Endothelial cell of umbilical vein (primary cell): ENCODE measurements around the gene IRS4. TPM values are rescaled to one million over a fixed set of nuclear protein-coding genes. Genes with fewer than 3 reads are reported as not detected.

Experiments
- BruUV-seq: library from RNA; stranded (reverse); fragments of 400-500 nt; replicated peaks from 2 replicates; lab custom pipeline; 2021; lab: Mats Ljungman, UMichigan
- CTCF ChIA-PET: fragments of 300-600, 350-600 bp; sonication (Branson Sonifier 250); formaldehyde crosslinking; loops from one replicate; lab custom pipeline; 2021; ENCODE audit warnings: antibody characterized with exemption, inconsistent platforms; lab: Charles Lee
- POLR2A ChIA-PET: fragments of 300-600, 350-600 bp; sonication (Branson Sonifier 250); formaldehyde crosslinking; loops from one replicate; lab custom pipeline; 2021; ENCODE audit warnings: antibody characterized with exemption, inconsistent platforms; lab: Charles Lee
- DNase-seq: peaks from one replicate; pipeline ENCODE4 v3.0.0-alpha.2; 2011; ENCODE audit warnings: low read depth, low spot score
- FAIRE-seq: peaks from 2 replicates; lab custom pipeline; 2011; peaks lifted over from hg19 to GRCh38; lab: Jason Lieb, UNC
- H2AFZ ChIP-seq: 2 replicates; pipeline ENCODE4 v1.6.0; 2012; ENCODE audit warnings: low read depth, low read length, control low read depth, inconsistent platforms
- H3K27ac ChIP-seq: 2 replicates; pipeline ENCODE4 v1.5.1; 2011; ENCODE audit warnings: low read depth, mild to moderate bottlenecking, control low read depth, low read length, moderate library complexity; ENCODE audit not compliant: insufficient read depth
- H3K27me3 ChIP-seq, 2 experiments: 2 replicates each; pipeline versions ENCODE4 v1.6.0 to v1.6.1; 2011; ENCODE audit warnings: low read length in 2 of 2, mixed read lengths in 1 of 2; ENCODE audit not compliant: control insufficient read depth in 2 of 2, insufficient read depth in 2 of 2
- H3K36me3 ChIP-seq, 2 experiments: 2 replicates in 1 of 2; 3 replicates in 1 of 2; pipeline ENCODE4 v1.5.1; 2011; ENCODE audit warnings: low read length in 2 of 2, mild to moderate bottlenecking in 1 of 2, moderate library complexity in 1 of 2; ENCODE audit not compliant: control insufficient read depth in 2 of 2, insufficient read depth in 2 of 2; ENCODE audit errors: extremely low read depth in 1 of 2
- H3K4me1 ChIP-seq: 3 replicates; pipeline ENCODE4 v1.5.1; 2011; ENCODE audit warnings: mild to moderate bottlenecking, low read length; ENCODE audit not compliant: control insufficient read depth, insufficient read depth; ENCODE audit errors: extremely low read depth
- H3K4me2 ChIP-seq: 2 replicates; pipeline ENCODE4 v1.6.1; 2011; ENCODE audit warnings: low read length, control low read depth, mixed read lengths; ENCODE audit not compliant: insufficient read depth
- H3K4me3 ChIP-seq, 3 experiments: fragments of 200-600 bp in 1 of 3; sonication (generic), shearing (Covaris generic) in 1 of 3; replicated peaks in 1 of 3; 2 replicates each; pipeline ENCODE4 v1.5.1; 2011 to 2016; ENCODE audit warnings: control low read depth in 3 of 3, low read length in 3 of 3, mild to moderate bottlenecking in 2 of 3, inconsistent platforms in 1 of 3, low read depth in 1 of 3, moderate library complexity in 1 of 3; ENCODE audit not compliant: insufficient read depth in 1 of 3
- H3K79me2 ChIP-seq: 2 replicates; pipeline ENCODE4 v1.6.0; 2012; ENCODE audit warnings: low read length, inconsistent platforms; ENCODE audit not compliant: control insufficient read depth, insufficient read depth
- H3K9ac ChIP-seq: replicated peaks from 2 replicates; pipeline ENCODE3; 2011; ENCODE audit warnings: low read length, control low read depth; ENCODE audit not compliant: insufficient read depth; ENCODE audit errors: extremely low read depth
- H3K9me1 ChIP-seq: replicated peaks from 3 replicates; pipeline ENCODE4 v1.6.0; 2011; ENCODE audit warnings: mild to moderate bottlenecking, low read length; ENCODE audit not compliant: control insufficient read depth, insufficient read depth; ENCODE audit errors: extremely low read depth
- H3K9me3 ChIP-seq: replicated peaks from 2 replicates; pipeline ENCODE4 v1.5.1; 2012; ENCODE audit warnings: low read length, inconsistent platforms; ENCODE audit not compliant: control insufficient read depth, insufficient read depth
- H4K20me1 ChIP-seq: replicated peaks from 2 replicates; pipeline ENCODE3; 2011; ENCODE audit warnings: mild to moderate bottlenecking, low read length; ENCODE audit not compliant: control insufficient read depth, insufficient read depth; ENCODE audit errors: extremely low read depth
- EZH2 ChIP-seq: IDR thresholded peaks from 2 replicates; pipeline ENCODE4 v1.6.1; 2012; ENCODE audit warnings: borderline replicate concordance, low read depth, mild to moderate bottlenecking, moderate library complexity, low read length, inconsistent platforms; ENCODE audit not compliant: severe bottlenecking
- POLR2A ChIP-seq: IDR thresholded peaks from 2 replicates; pipeline ENCODE4 v1.6.1; 2012; ENCODE audit warnings: low read depth, mild to moderate bottlenecking, control low read depth, low read length
- POLR2AphosphoS5 ChIP-seq: IDR thresholded peaks from 2 replicates; pipeline ENCODE4 v1.6.1; 2012; ENCODE audit warnings: low read depth, mild to moderate bottlenecking, control low read depth, low read length, moderate library complexity; ENCODE audit not compliant: insufficient read depth
- dilution Hi-C: fragments of 300-500 bp; cut with MboI; formaldehyde crosslinking; loops from one replicate; pipeline ENCODE4 v1.15.0; 2019; ENCODE audit warnings: low sequenced_read_pairs; ENCODE audit not compliant: extremely low pct_ligation_motif_present
- intact Hi-C: fragments of 100-400 bp; cut with micrococcal nuclease; formaldehyde crosslinking; loops from one replicate; pipeline ENCODE4 v1.10.0; 2022
- polyA plus RNA-seq, 4 experiments: library from polyadenylated mRNA; depleted of rRNA in 3 of 4; stranded (reverse) in 3 of 4; unstranded in 1 of 4; fragments of >200 nt; gene quantifications; 2 replicates each; pipeline versions ENCODE4 v1.2.1 to v1.2.3, GENCODE V29; 2011 to 2012; ENCODE audit warnings: missing spikeins in 1 of 4
- total RNA-seq: library from RNA; stranded (reverse); gene quantifications from 2 replicates; pipeline ENCODE4 v1.2.3, GENCODE V29; 2021
- TF ChIP-seq, protein P1 (sequence below): IDR thresholded peaks from 2 replicates; pipeline ENCODE4 v1.6.1; 2011; ENCODE audit not compliant: insufficient read depth, insufficient read length
- TF ChIP-seq, protein P2 (sequence below), 2 donors: IDR thresholded peaks; 1 replicate in 1 of 2; 2 replicates in 1 of 2; pipeline ENCODE4 v1.5.1; 2011; ENCODE audit warnings: low read length in 2 of 2, mild to moderate bottlenecking in 2 of 2, moderate library complexity in 2 of 2, control low read depth in 1 of 2, inconsistent platforms in 1 of 2, low read depth in 1 of 2; ENCODE audit not compliant: insufficient read depth in 1 of 2; ENCODE audit errors: extremely low read depth in 1 of 2

Gene IRS4
- total and polyA plus RNA-seq, 2 donors (not counting 3 experiments of a cell fraction or from before 2014, with no cell fraction given), result 0.03 TPM; not detected in 1

DNA sequence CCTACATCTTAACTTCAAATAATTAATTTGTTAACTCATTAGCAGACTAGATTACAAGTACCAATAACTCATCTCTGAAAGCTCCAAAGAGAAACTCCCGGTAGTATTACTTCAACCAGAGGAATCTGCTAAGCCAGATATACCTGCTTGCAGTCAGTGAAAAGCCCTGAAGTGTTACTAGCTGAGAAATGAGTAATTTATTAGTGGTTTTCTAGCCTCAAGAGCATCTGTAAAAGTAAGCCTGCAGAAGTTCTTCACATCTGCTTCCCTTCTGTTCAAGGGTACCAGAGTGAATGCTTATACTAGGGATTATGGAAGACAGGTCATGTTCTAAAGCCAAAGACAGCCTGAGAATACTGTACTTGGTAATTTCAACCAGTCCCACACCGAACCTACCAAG is 34.7 kb downstream of the IRS4 start:
- POLR2A ChIA-PET, result no interaction called here
- Histone ChIP-seq H3K4me2 (no peak overlapping the region), H4K20me1 (no peaks in the 10 kb centered on the region), H3K36me3 (no peaks in the 10 kb centered on the region), H3K27me3 (no peaks in the 10 kb centered on the region), H2AFZ (no peak overlapping the region), H3K4me1 (no peaks in the 10 kb centered on the region), H3K9me1 (no peaks in the 10 kb centered on the region), H3K27ac (no peak overlapping the region), H3K9ac (no peak overlapping the region), H3K9me3 (no peaks in the 10 kb centered on the region), H3K4me3 (no peak overlapping the region), H3K79me2 (no peaks in the 10 kb centered on the region)
- FAIRE-seq (no peak), DNase-seq (no peak)
- TF ChIP-seq POLR2A (no peak), POLR2AphosphoS5 (no peak), EZH2 (no peak)
- TF ChIP-seq, protein P1, sequence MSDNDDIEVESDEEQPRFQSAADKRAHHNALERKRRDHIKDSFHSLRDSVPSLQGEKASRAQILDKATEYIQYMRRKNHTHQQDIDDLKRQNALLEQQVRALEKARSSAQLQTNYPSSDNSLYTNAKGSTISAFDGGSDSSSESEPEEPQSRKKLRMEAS, result no peak
- TF ChIP-seq, protein P2, sequence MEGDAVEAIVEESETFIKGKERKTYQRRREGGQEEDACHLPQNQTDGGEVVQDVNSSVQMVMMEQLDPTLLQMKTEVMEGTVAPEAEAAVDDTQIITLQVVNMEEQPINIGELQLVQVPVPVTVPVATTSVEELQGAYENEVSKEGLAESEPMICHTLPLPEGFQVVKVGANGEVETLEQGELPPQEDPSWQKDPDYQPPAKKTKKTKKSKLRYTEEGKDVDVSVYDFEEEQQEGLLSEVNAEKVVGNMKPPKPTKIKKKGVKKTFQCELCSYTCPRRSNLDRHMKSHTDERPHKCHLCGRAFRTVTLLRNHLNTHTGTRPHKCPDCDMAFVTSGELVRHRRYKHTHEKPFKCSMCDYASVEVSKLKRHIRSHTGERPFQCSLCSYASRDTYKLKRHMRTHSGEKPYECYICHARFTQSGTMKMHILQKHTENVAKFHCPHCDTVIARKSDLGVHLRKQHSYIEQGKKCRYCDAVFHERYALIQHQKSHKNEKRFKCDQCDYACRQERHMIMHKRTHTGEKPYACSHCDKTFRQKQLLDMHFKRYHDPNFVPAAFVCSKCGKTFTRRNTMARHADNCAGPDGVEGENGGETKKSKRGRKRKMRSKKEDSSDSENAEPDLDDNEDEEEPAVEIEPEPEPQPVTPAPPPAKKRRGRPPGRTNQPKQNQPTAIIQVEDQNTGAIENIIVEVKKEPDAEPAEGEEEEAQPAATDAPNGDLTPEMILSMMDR (IDR thresholded peaks at IDR 0.05; ENCODE audit: extremely low read depth in 1 of 2, insufficient read depth in 1 of 2, low read depth in 1 of 2, low read length in 2 of 2), result no peak
- dilution Hi-C loops (no loop called here), intact Hi-C loops (no loop called here)
- BruUV-seq, result no TSS peak
- CTCF ChIA-PET, result interaction anchor here (7.7 kb wide), 1 partner anchor 683 kb away, joined by 250 read pairs; no protein-coding TSS in a partner anchor
